Fibroblast of villous mesenchyme (primary cell): ENCODE measurements around the gene FRRS1L. TPM values are rescaled to one million over a fixed set of nuclear protein-coding genes. Genes with fewer than 3 reads are reported as not detected.

Experiments used
- DNase-seq: peaks from one replicate; pipeline ENCODE4 v3.0.0-alpha.2; 2010; ENCODE audit warnings: low read depth
- H3K4me3 ChIP-seq: 2 replicates; pipeline ENCODE4 v1.5.1; 2011; ENCODE audit warnings: low read depth, mild to moderate bottlenecking, low read length
- total RNA-seq: library from RNA; depleted of rRNA; stranded (reverse); fragments of >200 nt; gene quantifications from 2 replicates; pipeline ENCODE4 v1.2.3, GENCODE V29; 2012
- TF ChIP-seq, protein P1 (sequence below): IDR thresholded peaks from 2 replicates; pipeline ENCODE4 v1.5.1; 2012; ENCODE audit warnings: low read depth, mild to moderate bottlenecking, low read length; ENCODE audit not compliant: insufficient read depth

The FRRS1L gene
- total RNA-seq: under 0.01 TPM in 1 of 2 replicates, not detected in the other

DNA sequence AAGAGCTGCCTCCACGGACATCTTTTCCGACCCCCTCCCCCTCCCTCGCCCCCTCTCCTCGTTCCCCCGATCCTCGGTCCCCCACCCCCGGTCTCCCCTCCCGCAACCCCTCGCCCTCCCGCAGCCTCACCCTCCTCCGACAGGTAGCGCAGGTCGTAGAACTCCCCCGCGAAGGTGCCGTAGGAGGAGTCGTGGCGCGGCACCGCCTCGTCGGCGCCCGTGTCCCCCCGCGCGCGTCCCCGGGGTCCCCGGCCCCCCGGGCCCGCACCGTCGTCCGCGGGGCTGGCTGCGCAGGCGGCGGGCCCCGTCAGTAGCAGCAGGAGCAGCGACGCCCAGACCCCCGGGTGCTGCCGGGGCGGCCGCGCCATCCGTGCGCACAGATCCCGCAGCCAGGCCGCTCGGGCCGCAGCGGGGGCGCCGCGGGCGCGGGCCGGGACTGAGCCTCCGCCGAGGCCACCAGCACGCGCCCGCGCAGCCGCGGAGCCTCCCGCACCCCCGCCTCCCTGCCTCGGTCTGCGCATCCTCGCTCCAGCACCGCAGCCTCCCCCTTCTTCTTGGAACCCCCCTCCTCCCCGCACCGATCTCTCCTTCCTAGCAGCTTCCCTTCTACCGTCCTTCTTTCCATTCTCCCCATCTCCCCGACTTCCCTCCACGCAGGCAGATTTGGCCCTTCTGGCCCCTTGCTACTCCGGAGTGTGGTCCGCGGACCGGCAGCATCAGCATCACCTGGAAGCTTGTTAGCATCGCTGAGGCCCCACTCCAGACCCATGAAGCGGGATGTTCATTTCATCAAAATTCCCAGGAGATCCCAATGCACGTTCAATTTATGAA lies at the start of gene FRRS1L:
TSS of gene FRRS1L (minus strand) at position 479 of the 831 bp plus-strand sequence. CDS start at position 368, 111 bp downstream.
- no peak within 1 kb of the TSS for H3K4me3 ChIP-seq
- DNase-seq: no peak
- TF ChIP-seq, protein P1, sequence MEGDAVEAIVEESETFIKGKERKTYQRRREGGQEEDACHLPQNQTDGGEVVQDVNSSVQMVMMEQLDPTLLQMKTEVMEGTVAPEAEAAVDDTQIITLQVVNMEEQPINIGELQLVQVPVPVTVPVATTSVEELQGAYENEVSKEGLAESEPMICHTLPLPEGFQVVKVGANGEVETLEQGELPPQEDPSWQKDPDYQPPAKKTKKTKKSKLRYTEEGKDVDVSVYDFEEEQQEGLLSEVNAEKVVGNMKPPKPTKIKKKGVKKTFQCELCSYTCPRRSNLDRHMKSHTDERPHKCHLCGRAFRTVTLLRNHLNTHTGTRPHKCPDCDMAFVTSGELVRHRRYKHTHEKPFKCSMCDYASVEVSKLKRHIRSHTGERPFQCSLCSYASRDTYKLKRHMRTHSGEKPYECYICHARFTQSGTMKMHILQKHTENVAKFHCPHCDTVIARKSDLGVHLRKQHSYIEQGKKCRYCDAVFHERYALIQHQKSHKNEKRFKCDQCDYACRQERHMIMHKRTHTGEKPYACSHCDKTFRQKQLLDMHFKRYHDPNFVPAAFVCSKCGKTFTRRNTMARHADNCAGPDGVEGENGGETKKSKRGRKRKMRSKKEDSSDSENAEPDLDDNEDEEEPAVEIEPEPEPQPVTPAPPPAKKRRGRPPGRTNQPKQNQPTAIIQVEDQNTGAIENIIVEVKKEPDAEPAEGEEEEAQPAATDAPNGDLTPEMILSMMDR: no peak

DNA sequence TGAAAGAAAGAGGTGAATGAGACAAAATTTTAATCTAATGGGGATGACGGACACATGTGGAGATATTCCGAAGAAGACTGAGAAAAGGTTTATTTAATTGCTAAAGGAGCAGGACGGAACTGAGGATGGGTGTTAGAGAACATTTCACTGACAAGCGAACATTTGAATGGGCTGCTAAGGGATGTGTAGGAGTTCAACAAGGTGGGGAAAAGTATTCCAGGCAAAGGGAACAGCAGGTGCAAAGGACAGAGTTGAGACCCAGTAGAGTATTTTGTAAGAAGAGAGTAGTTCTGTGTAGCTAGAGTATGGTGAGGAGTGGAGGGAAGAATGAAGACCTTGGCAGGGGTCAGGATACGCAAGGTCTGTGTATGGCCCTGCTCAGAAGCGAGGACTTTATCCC lies 47.4 kb upstream of the FRRS1L start:
- no peak for DNase-seq
- no peak overlapping the region for H3K4me3 ChIP-seq
- TF ChIP-seq, protein P1: no peak

GRCh38 chr9:109213285-109214121 lies 46.5 kb upstream of the FRRS1L start:
- TF ChIP-seq, protein P1: no peak
- no peak overlapping the region for H3K4me3 ChIP-seq
- DNase-seq: no peak

DNA sequence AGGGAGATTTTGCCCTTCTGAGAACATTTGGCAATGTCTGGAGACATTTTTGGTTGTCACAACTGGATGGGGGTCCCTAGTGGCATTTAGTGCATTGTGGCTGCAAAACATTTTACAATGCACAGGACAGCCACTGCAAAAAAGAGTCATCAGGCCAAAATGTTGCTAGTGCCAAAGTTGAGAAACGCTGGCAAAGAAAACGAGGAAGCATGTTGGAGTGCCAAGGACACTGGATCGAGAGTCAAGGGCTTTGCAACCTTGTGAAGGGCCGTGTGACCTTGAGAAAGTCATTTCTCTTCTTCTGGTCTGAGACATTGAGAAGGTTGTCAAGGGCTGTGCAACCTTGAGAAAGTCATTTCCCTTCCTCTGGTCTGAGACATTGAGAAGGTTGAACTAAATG lies 45.7 kb upstream of the FRRS1L start:
- DNase-seq: no peak
- TF ChIP-seq, protein P1: no peak

GRCh38 chr9:109206670-109207069 lies 39.6 kb upstream of the FRRS1L start:
- DNase-seq: no peak
- H3K4me3 ChIP-seq: no peak overlapping the region
- TF ChIP-seq, protein P1: no peak

More for the DNA sequence above, 45.7 kb upstream of the FRRS1L start:
- H3K4me3 ChIP-seq: no peak overlapping the region

DNA sequence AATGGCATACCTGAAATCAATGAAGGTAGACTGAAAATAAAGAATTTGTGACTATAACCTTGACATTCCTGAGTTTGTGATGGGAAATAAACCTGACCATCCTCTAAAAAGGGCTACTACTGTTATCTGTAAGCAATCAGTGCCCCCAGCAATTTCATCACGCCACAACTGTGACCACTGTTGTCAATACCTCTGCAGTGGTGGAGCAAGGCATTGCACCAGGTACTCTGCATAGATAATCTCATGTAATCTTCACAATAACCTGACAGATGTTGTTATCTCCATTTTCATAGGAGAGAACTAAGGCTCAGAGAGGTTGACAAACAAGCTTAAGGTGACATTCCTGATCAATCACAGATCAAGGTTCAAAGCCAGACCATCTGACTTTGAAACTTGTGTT lies 38.5 kb upstream of the FRRS1L start:
- no peak overlapping the region for H3K4me3 ChIP-seq
- no peak for DNase-seq
- TF ChIP-seq, protein P1: no peak
